COR-L47 (cell line): Measurements from ENCODE around the gene MAN2A2.
"Not testable (repeated sequence)": the region's sequence is repeated elsewhere in the genome, so short reads cannot be mapped to it uniquely, and the experiment has no call there.

Experiments used
- DNase-seq: peaks from one replicate; lab custom pipeline; 2025; lab: John Stamatoyannopoulos, UW

The MAN2A2 gene

DNA sequence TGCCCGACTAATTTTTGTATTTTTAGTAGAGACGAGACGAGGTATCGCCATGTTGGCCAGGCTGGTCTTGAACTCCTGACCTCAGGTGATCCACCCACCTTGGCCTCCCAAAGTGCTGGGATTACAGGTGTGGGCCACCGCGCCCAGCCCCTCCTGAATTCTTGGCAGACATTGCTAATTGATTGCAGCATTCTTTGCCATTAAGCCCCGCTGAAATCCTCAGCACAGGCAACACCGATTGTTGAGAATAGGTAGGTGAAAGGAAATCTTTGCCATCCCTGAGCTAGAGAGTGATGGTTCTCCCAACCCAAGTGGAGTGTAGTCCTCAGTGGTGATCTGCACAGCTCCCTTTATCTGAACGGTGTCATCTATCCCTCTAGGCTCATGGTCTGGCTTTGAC lies 1.6 kb downstream of the MAN2A2 start:
- DNase-seq: no peak

DNA sequence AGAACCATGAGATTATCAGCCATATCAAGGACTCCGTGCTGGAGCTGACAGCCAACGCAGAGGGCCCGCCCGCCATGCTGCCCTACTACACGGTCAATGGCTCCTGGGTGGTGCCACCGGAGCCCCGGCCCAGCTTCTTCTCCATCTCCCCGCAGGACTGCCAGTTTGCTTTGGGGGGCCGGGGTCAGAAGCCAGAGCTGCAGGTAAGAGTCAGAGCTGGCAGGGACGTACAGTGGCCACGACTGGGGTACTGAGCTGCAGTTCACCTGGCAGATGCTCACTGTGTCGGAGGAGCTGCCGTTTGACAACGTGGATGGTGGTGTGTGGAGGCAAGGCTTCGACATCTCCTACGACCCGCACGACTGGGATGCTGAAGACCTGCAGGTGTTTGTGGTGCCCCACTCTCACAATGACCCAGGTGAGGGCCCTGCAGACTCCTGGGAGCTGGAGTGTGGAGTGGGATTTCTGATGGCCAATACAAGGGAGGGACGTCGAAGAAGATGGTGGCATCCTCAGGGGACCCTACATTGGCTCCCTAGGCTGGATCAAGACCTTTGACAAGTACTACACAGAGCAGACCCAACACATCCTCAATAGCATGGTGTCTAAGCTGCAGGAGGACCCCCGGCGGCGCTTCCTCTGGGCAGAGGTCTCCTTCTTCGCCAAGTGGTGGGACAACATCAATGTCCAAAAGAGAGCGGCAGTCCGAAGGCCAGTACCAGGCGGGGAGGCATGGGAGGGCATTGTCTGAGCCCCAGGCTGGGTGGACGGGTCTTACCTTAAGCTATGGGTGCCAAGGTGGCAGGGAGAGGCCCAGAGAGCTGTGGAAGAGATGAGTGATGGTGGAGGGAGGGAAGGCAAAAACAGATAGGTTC lies 2.4 kb downstream of the MAN2A2 start:
- no peak for DNase-seq

- DNase-seq: no peak
Measured at GRCh38 chr15:90906181-90906849, 3.2 kb downstream of the MAN2A2 start.

DNA sequence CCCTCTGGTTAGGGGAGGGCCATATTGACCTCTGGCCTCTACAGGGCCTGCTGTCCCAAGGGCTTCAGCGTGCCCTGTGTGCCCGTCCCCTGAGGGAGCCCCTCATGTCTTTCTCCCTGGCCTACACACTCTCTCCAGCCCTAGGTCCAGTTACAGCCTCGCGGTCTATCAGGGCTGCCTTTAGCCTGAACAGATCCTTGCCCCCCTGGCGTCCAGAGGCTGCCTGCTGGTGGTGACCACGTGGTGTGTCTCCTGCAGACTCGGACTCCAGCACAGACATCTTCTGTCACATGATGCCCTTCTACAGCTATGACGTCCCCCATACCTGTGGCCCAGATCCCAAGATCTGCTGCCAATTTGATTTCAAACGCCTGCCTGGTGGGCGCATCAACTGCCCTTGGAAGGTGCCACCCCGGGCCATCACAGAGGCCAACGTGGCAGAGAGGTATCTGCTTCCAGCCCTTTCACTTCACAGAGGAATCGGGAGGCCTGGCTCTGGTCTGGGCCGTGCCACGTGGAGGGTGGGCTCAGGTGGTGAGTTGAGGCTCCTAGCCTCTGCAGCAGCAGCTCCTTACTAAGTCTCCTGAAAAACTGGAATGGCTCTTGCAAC lies 4.1 kb downstream of the MAN2A2 start:
- no peak for DNase-seq

- DNase-seq: no peak
Measured at GRCh38 chr15:90907838-90908507, 4.9 kb downstream of the MAN2A2 start.

DNA sequence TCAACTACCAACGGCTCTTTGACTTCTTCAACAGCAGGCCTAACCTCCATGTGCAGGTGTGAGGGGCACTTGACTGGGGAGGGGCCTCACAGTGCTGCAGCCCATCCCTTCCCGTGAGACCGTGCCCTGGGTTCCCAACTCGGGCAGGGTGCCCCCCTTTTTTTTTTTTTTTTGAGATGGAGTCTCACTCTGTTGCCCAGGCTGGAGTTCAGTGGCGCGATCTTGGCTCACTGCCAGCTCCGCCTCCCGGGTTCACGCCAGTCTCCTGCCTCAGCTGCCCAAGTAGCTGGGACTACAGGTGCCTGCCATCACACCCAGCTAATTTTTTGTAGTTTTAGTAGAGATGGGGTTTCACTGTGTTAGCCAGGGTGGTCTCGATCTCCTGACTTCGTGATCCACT lies 6.3 kb downstream of the MAN2A2 start:
- DNase-seq: not testable (repeated sequence)

DNA sequence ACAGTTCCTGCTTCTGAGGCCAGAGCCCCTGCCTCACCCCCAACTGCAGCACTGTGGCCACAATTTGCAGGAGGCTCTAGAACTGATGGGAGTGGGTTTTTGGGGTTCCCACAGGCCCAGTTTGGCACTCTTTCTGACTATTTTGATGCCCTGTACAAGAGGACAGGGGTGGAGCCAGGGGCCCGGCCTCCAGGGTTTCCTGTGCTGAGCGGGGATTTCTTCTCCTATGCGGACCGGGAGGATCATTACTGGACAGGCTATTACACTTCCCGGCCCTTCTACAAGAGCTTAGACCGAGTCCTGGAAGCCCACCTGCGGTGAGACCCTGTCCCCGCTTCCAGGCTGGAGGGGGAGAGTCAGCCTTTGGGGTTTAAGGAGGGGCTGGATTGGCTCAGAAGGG lies 6.9 kb downstream of the MAN2A2 start:
- no peak for DNase-seq

GRCh38 chr15:90910441-90911301 lies 7.6 kb downstream of the MAN2A2 start:
- no peak for DNase-seq

DNA sequence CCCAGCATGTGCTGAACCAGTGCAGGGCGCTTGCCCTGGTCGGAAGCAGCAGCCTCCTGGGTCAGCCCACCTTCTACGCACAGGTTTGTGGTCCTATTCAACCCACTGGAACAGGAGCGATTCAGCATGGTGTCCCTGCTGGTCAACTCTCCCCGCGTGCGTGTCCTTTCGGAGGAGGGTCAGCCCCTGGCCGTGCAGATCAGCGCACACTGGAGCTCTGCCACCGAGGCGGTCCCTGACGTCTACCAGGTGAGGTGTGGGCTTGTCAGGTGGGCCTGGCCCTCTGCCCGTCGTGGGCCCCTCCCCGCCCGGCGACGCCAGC lies 8.2 kb downstream of the MAN2A2 start:
- no peak for DNase-seq

DNA sequence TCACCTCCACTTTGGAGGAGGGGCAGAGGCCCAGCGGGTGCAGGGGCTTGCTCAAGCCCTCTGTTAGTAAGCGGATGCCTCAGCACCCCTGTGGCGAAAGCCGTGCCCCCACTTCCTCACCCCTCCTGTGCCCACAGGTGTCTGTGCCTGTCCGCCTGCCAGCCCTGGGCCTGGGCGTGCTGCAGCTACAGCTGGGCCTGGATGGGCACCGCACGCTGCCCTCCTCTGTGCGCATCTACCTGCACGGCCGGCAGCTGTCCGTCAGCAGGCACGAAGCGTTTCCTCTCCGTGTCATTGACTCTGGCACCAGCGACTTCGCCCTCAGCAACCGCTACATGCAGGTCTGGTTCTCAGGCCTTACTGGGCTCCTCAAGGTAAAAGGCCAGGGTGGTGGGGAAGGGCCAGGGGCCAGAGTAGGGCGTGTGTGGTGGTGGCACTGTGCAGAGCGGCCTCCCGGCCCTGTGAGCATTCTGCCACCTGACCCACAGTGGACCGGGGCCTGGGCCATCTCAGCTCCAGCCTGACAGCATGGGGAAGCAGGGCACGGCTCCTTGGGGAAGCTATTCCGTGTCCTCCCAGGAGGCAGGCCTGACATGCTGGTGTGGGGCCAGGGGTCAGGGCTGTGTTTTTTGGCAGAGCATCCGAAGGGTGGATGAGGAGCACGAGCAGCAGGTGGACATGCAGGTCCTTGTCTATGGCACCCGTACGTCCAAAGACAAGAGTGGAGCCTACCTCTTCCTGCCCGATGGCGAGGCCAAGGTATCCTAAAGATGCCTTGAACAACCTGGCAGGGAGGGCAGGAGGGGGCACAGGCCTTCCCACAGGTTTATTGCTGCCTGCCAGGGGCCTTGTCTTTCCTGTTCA lies 9.0 kb downstream of the MAN2A2 start:
- DNase-seq: no peak

- DNase-seq: no peak
Measured at GRCh38 chr15:90912770-90913075, 9.6 kb downstream of the MAN2A2 start.

GRCh38 chr15:90913398-90913944 lies 10.4 kb downstream of the MAN2A2 start:
- no peak for DNase-seq

- DNase-seq: no peak
Measured at GRCh38 chr15:90914305-90915080, 11.4 kb downstream of the MAN2A2 start.

- DNase-seq: no peak
Measured at GRCh38 chr15:90915216-90915807, 12.2 kb downstream of the MAN2A2 start.

- DNase-seq: no peak
Measured at GRCh38 chr15:90915808-90916440, 12.8 kb downstream of the MAN2A2 start.

DNA sequence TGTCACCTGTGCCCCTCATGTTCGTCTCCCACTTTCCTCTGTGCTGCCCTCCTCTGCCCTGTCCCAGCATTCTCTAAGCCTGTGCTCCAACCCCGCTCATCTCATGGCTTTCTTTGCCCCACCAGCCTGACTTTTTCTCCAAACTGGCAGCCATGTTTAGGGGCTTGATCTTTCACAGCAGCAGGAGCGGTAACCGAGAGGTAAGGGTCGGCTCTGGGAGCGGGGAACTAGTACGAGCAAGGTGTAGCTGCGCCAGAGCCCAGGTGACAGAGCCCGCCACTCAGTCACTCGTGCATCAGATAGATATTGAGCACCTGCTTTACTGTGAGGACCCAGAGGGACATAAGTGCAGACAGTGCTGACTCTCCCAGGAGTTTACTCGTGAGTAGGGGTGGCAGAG lies 13.4 kb downstream of the MAN2A2 start:
- no peak for DNase-seq

- no peak for DNase-seq
Measured at GRCh38 chr15:90917569-90917968, 14.5 kb downstream of the MAN2A2 start.

GRCh38 chr15:90918034-90918788 lies 15.1 kb downstream of the MAN2A2 start:
- DNase-seq: no peak
